ENCODE results near the gene ZNF408. TPM values are rescaled to one million over a fixed set of nuclear protein-coding genes. Genes with fewer than 3 reads are reported as not detected.

The ZNF408 gene
- total RNA-seq, 2 donors from 2014 or later: 9.9 to 17.8 TPM

DNA sequence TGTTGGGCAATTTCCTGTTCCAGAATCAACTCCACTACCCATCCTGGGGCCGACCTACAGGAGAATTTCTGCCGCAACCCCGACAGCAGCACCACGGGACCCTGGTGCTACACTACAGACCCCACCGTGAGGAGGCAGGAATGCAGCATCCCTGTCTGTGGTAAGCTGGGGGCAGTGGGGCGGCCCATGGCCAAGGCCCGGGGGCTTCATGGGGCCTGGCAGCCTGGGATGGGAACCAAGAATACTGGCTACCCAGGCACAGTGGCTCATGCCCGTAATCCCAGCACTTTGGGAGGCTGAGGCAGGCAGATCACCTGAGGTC lies 22.5 kb downstream of the ZNF408 start:
- no peak for TF ChIP-seq POLR2AphosphoS5 (IDR thresholded peaks at IDR 0.05)
- TF ChIP-seq POLR2A (IDR thresholded peaks at IDR 0.05): no peak
- TF ChIP-seq, protein P1, sequence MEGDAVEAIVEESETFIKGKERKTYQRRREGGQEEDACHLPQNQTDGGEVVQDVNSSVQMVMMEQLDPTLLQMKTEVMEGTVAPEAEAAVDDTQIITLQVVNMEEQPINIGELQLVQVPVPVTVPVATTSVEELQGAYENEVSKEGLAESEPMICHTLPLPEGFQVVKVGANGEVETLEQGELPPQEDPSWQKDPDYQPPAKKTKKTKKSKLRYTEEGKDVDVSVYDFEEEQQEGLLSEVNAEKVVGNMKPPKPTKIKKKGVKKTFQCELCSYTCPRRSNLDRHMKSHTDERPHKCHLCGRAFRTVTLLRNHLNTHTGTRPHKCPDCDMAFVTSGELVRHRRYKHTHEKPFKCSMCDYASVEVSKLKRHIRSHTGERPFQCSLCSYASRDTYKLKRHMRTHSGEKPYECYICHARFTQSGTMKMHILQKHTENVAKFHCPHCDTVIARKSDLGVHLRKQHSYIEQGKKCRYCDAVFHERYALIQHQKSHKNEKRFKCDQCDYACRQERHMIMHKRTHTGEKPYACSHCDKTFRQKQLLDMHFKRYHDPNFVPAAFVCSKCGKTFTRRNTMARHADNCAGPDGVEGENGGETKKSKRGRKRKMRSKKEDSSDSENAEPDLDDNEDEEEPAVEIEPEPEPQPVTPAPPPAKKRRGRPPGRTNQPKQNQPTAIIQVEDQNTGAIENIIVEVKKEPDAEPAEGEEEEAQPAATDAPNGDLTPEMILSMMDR (IDR thresholded peaks at IDR 0.05): no peak
- intact Hi-C loops (cut with DNase I): no loop called here
- 94% methylated on average over 8 of the region's 8 CpGs for WGBS

DNA sequence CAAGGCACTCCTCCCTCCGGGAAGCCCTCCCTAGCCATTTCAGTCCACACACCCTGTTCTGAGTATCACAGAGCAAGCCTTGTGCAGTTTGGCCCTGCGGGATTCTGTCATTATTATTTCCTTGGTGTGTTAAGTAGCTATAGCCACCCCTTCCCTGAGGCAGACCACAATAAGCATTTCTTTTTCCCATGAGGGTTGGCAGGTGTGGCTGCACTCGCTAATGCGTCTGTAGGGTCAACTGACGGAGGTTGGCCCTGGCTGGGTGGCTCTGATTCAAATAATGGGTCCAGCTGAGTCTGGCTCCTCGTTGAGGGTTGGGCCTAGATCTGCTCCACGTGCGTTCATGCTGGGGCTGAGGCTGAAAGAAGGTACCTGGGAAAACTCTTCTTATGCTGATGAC lies 23.3 kb downstream of the ZNF408 start:
- no peak overlapping the region for H3K4me3 ChIP-seq
- no peak overlapping the region for H3K27ac ChIP-seq
- 65% methylated on average over 8 of the region's 8 CpGs for WGBS
- DNase-seq (ENCODE audit: low spot score): no peak
- H3K36me3 ChIP-seq: no peaks in the 10 kb centered on the region
- TF ChIP-seq, protein P1 (IDR thresholded peaks at IDR 0.05): no peak
- TF ChIP-seq POLR2A (IDR thresholded peaks at IDR 0.05) (no peak), POLR2AphosphoS5 (IDR thresholded peaks at IDR 0.05) (no peak)
- no peaks in the 10 kb centered on the region for H3K9me3 ChIP-seq
- H3K4me1 ChIP-seq (replicated peaks): no peaks in the 10 kb centered on the region
- intact Hi-C loops (cut with DNase I): no loop called here
- H3K27me3 ChIP-seq (replicated peaks; ENCODE audit: insufficient read depth): no peaks in the 10 kb centered on the region

More for the DNA sequence above, 22.5 kb downstream of the ZNF408 start:
- Histone ChIP-seq H3K27ac (no peak overlapping the region), H3K9me3 (no peaks in the 10 kb centered on the region), H3K4me1 (replicated peaks) (no peaks in the 10 kb centered on the region), H3K4me3 (no peak overlapping the region), H3K27me3 (replicated peaks; ENCODE audit: insufficient read depth) (no peaks in the 10 kb centered on the region), H3K36me3 (no peaks in the 10 kb centered on the region)
- DNase-seq (ENCODE audit: low spot score): no peak

DNA sequence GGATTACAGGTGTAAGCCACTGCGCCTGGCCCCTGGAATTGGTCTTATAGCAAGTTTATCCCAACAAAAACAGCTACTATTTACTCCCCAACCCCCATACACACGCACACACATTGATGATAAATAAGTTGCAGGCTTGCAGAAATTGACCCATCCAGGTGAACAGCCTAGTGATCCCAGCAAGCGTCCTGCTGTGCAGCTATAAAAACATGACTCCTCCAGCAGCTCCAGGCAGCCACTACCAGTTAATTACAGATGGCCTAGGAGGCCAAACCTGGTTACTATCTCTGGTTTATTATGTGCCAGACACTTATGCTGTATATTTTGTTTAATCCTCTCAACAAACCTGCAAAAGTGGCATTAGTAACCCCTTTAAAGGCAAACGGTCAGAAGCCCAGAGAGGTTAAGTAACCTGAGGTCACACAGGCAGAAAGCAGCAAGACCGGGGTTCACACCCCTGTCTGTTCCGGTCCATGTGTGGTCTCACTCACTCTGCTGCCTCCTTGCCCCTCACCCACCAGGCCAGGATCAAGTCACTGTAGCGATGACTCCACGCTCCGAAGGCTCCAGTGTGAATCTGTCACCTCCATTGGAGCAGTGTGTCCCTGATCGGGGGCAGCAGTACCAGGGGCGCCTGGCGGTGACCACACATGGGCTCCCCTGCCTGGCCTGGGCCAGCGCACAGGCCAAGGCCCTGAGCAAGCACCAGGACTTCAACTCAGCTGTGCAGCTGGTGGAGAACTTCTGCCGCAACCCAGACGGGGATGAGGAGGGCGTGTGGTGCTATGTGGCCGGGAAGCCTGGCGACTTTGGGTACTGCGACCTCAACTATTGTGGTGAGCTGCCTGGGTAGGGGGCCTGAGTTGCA lies 24.7 kb downstream of the ZNF408 start:
- Histone ChIP-seq H3K4me1 (replicated peaks) (no peaks in the 10 kb centered on the region), H3K27me3 (replicated peaks; ENCODE audit: insufficient read depth) (no peaks in the 10 kb centered on the region), H3K36me3 (no peaks in the 10 kb centered on the region), H3K4me3 (no peak overlapping the region), H3K27ac (no peak overlapping the region), H3K9me3 (no peaks in the 10 kb centered on the region)
- 83% methylated on average over 19 of the region's 19 CpGs for WGBS
- DNase-seq (ENCODE audit: low spot score): no peak
- TF ChIP-seq POLR2AphosphoS5 (IDR thresholded peaks at IDR 0.05) (no peak), POLR2A (IDR thresholded peaks at IDR 0.05) (no peak)
- TF ChIP-seq, protein P1 (IDR thresholded peaks at IDR 0.05): no peak
- intact Hi-C loops (cut with DNase I): no loop called here

DNA sequence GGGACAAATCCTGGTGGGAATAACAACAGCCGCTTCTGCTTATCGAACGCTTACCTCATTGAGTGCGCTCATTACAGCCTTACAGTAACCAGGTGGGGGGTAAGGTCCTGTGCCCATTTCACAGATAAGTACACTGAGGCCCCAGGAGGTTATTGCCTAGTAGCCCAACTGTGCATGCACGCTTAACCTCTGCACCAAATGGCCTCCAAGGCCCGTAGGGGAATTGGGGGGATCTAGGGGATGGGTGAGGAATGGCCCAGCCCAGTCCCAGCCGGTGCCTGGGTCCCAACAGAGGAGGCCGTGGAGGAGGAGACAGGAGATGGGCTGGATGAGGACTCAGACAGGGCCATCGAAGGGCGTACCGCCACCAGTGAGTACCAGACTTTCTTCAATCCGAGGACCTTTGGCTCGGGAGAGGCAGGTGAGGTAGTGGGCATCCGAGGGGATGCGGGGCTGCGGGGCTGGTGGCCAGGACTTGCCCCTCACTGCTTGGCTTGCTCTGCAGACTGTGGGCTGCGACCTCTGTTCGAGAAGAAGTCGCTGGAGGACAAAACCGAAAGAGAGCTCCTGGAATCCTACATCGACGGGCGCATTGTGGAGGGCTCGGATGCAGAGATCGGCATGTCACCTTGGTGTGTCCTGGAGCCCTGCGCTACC lies 25.5 kb downstream of the ZNF408 start:
- Histone ChIP-seq H3K27me3 (replicated peaks; ENCODE audit: insufficient read depth) (no peaks in the 10 kb centered on the region), H3K36me3 (no peaks in the 10 kb centered on the region), H3K27ac (no peak overlapping the region), H3K4me1 (replicated peaks) (no peaks in the 10 kb centered on the region), H3K9me3 (no peaks in the 10 kb centered on the region), H3K4me3 (no peak overlapping the region)
- intact Hi-C loops (cut with DNase I): no loop called here
- DNase-seq (ENCODE audit: low spot score): no peak
- WGBS: 92% methylated on average over 26 of the region's 26 CpGs
- no peak for TF ChIP-seq POLR2A (IDR thresholded peaks at IDR 0.05)
- no peak for TF ChIP-seq POLR2AphosphoS5 (IDR thresholded peaks at IDR 0.05)

GRCh38 chr11:46727952-46728658 lies 27.3 kb downstream of the ZNF408 start:
- H3K27me3 ChIP-seq (replicated peaks; ENCODE audit: insufficient read depth): no peaks in the 10 kb centered on the region
- WGBS: 91% methylated on average over 17 of the region's 17 CpGs
- H3K27ac ChIP-seq: no peak overlapping the region
- no peak for DNase-seq (ENCODE audit: low spot score)
- H3K36me3 ChIP-seq: no peaks in the 10 kb centered on the region
- intact Hi-C loops (cut with DNase I): no loop called here
- TF ChIP-seq, protein P1 (IDR thresholded peaks at IDR 0.05): no peak
- TF ChIP-seq POLR2A (IDR thresholded peaks at IDR 0.05) (no peak), POLR2AphosphoS5 (IDR thresholded peaks at IDR 0.05) (no peak)
- no peaks in the 10 kb centered on the region for H3K9me3 ChIP-seq
- H3K4me3 ChIP-seq: no peak overlapping the region
- no peaks in the 10 kb centered on the region for H3K4me1 ChIP-seq (replicated peaks)

Data from prostate gland (tissue), 2 donors.